Measurements from ENCODE around the gene MICU1.

- TF ChIP-seq CTCF (optimal IDR thresholded peaks at IDR 0.05 in 1 of 3, IDR thresholded peaks at IDR 0.05 in 1 of 3, conservative IDR thresholded peaks at IDR 0.05 in 1 of 3; ENCODE audit: extremely low read depth in 1 of 3, insufficient read depth in 2 of 3, low read length in 3 of 3) (no peak), EZH2 (IDR thresholded peaks at IDR 0.05; ENCODE audit: low read length) (no peak)
Measured at GRCh38 chr10:72595436-72595835, 30.4 kb downstream of the MICU1 start.

All from keratinocyte (primary cell).